HG02678 (cell line): ENCODE data around the gene C1QL1.
A peak's percentile ranks its signal among the peaks of the same experiment; 100 is the strongest.

Source experiments
- ATAC-seq: cut with Tn5 transposase; IDR thresholded peaks from one replicate; pipeline ENCODE4 v1.9.1; 2021; ENCODE audit warnings: mild to moderate bottlenecking, moderate library complexity; ENCODE audit not compliant: unreplicated experiment

C1QL1 gene

GRCh38 chr17:44989552-44990138 lies 21.5 kb upstream of the C1QL1 start:
- ATAC-seq = no peak

GRCh38 chr17:44988044-44988942 lies 20.2 kb upstream of the C1QL1 start:
- ATAC-seq = no peak

GRCh38 chr17:44983563-44983962 lies 15.5 kb upstream of the C1QL1 start:
- no peak for ATAC-seq

- ATAC-seq = no peak
These were observed 14.1 kb upstream of the C1QL1 start for GRCh38 chr17:44982113-44982702.

- ATAC-seq = no peak
These were observed 13.3 kb upstream of the C1QL1 start for GRCh38 chr17:44981221-44981968.

GRCh38 chr17:44979426-44979995 lies 11.4 kb upstream of the C1QL1 start:
- no peak for ATAC-seq

- ATAC-seq = no peak
These were observed 10.7 kb upstream of the C1QL1 start for GRCh38 chr17:44978807-44979206.

- ATAC-seq = no peak
These were observed 9.9 kb upstream of the C1QL1 start for GRCh38 chr17:44977814-44978550.

GRCh38 chr17:44977065-44977464 lies 9.0 kb upstream of the C1QL1 start:
- ATAC-seq = no peak

GRCh38 chr17:44976206-44976605 lies 8.1 kb upstream of the C1QL1 start:
- ATAC-seq = no peak

- ATAC-seq = no peak
These were observed 4.8 kb upstream of the C1QL1 start for GRCh38 chr17:44972953-44973352.

- ATAC-seq = no peak
These were observed 3.8 kb upstream of the C1QL1 start for GRCh38 chr17:44971776-44972483.

GRCh38 chr17:44970136-44970741 lies 2.1 kb upstream of the C1QL1 start:
- ATAC-seq = no peak

GRCh38 chr17:44969144-44969780 lies 1.2 kb upstream of the C1QL1 start:
- no peak for ATAC-seq

- peak; percentile 9 for ATAC-seq
These were observed 237 bp downstream of the C1QL1 start for GRCh38 chr17:44967907-44968224.

GRCh38 chr17:44967026-44967906 lies 837 bp downstream of the C1QL1 start:
- no peak for ATAC-seq

GRCh38 chr17:44966348-44967025 lies 1.6 kb downstream of the C1QL1 start:
- ATAC-seq = no peak
